IMR-90 (cell line): ENCODE results near the gene KRTAP21-1. TPM values are rescaled to one million over a fixed set of nuclear protein-coding genes. Genes with fewer than 3 reads are reported as not detected.

Experiments
- ATAC-seq: fragments of 200-7000 bp; cut with Tn5 transposase; 2 replicates; pipeline ENCODE4 v1.9.1; 2020; ENCODE audit warnings: low read depth, mild to moderate bottlenecking, moderate library complexity
- BruUV-seq: library from RNA; stranded (reverse); fragments of 400-500 nt; replicated peaks from 2 replicates; lab custom pipeline; 2021; lab: Mats Ljungman, UMichigan
- CTCF ChIA-PET: fragments of 300-600 bp; formaldehyde crosslinking; extraction: SDS; loops from one replicate; lab custom pipeline; 2021; ENCODE audit warnings: antibody characterized with exemption; lab: Yijun Ruan, JAX
- POLR2A ChIA-PET: fragments of 300-600 bp; sonication (Branson Sonifier 250); formaldehyde crosslinking; loops from one replicate; lab custom pipeline; 2022; ENCODE audit warnings: antibody characterized with exemption; ENCODE audit not compliant: unreplicated experiment; lab: Charles Lee
- DNase-seq: peaks from one replicate; pipeline ENCODE4 v3.0.0; 2013
- H2AFZ ChIP-seq: replicated peaks from 2 replicates; pipeline ENCODE3; 2013; ENCODE audit warnings: low read length, mild to moderate bottlenecking; ENCODE audit not compliant: poor library complexity
- H2AK5ac ChIP-seq: 2 replicates; pipeline ENCODE4 v1.6.1; 2013; ENCODE audit warnings: low read depth, low read length, inconsistent platforms
- H2AK9ac ChIP-seq: replicated peaks from 2 replicates; pipeline ENCODE3; 2013; ENCODE audit warnings: mild to moderate bottlenecking, low read depth, low read length, moderate library complexity; ENCODE audit not compliant: poor library complexity
- H2BK120ac ChIP-seq: 2 replicates; pipeline ENCODE4 v1.6.1; 2013; ENCODE audit warnings: low read depth, low read length, inconsistent platforms
- H2BK15ac ChIP-seq: 3 replicates; pipeline ENCODE4 v1.6.1; 2013; ENCODE audit warnings: low read depth, low read length, inconsistent platforms
- H2BK20ac ChIP-seq: 2 replicates; pipeline ENCODE4 v1.6.1; 2013; ENCODE audit warnings: low read depth, mild to moderate bottlenecking, inconsistent platforms, low read length, moderate library complexity
- H2BK5ac ChIP-seq: 2 replicates; pipeline ENCODE4 v1.6.1; 2013; ENCODE audit warnings: mild to moderate bottlenecking, low read depth, low read length, inconsistent platforms; ENCODE audit not compliant: poor library complexity, severe bottlenecking
- H3K14ac ChIP-seq: replicated peaks from 2 replicates; pipeline ENCODE4 v1.6.1; 2013; ENCODE audit warnings: low read depth, low read length, inconsistent platforms
- H3K18ac ChIP-seq: 2 replicates; pipeline ENCODE4 v1.6.1; 2013; ENCODE audit warnings: low read depth, low read length, control low read depth
- H3K23ac ChIP-seq: 2 replicates; pipeline ENCODE4 v1.6.1; 2013; ENCODE audit warnings: low read depth, low read length, inconsistent platforms
- H3K27ac ChIP-seq: 2 replicates; pipeline ENCODE4 v1.5.1; 2013; ENCODE audit warnings: mild to moderate bottlenecking, control low read depth, low read length; ENCODE audit not compliant: insufficient read depth
- H3K27me3 ChIP-seq: 2 replicates; pipeline ENCODE4 v1.6.1; 2013; ENCODE audit warnings: low read length; ENCODE audit not compliant: control insufficient read depth, insufficient read depth
- H3K36me3 ChIP-seq: 2 replicates; pipeline ENCODE4 v1.6.1; 2013; ENCODE audit warnings: low read length, mixed read lengths; ENCODE audit not compliant: control insufficient read depth, insufficient read depth
- H3K4ac ChIP-seq: 2 replicates; pipeline ENCODE4 v1.6.1; 2013; ENCODE audit warnings: low read depth, low read length, inconsistent platforms
- H3K4me1 ChIP-seq: 2 replicates; pipeline ENCODE4 v1.6.1; 2013; ENCODE audit warnings: low read length, mixed read lengths; ENCODE audit not compliant: control insufficient read depth, insufficient read depth
- H3K4me2 ChIP-seq: 2 replicates; pipeline ENCODE4 v1.6.1; 2013; ENCODE audit warnings: low read depth, mild to moderate bottlenecking, control low read depth, low read length, moderate library complexity
- H3K4me3 ChIP-seq: 2 replicates; pipeline ENCODE4 v1.5.1; 2013; ENCODE audit warnings: low read depth, mild to moderate bottlenecking, control low read depth, low read length, moderate library complexity; ENCODE audit not compliant: insufficient read depth
- H3K56ac ChIP-seq: 2 replicates; pipeline ENCODE4 v1.6.1; 2013; ENCODE audit warnings: low read length, inconsistent platforms; ENCODE audit not compliant: insufficient read depth; ENCODE audit errors: extremely low read depth
- H3K79me1 ChIP-seq, 2 experiments: 2 replicates each; pipeline ENCODE4 v1.6.1; 2013; ENCODE audit warnings: low read length in 2 of 2, inconsistent platforms in 1 of 2, low read depth in 1 of 2
- H3K9ac ChIP-seq: 2 replicates; pipeline ENCODE4 v1.6.1; 2013; ENCODE audit warnings: low read depth, low read length, control low read depth
- H3K9me1 ChIP-seq: 2 replicates; pipeline ENCODE4 v1.6.1; 2013; ENCODE audit warnings: low read length, inconsistent platforms; ENCODE audit not compliant: insufficient read depth
- H3K9me3 ChIP-seq: 2 replicates; pipeline ENCODE4 v1.6.1; 2013; ENCODE audit warnings: low read length; ENCODE audit not compliant: control insufficient read depth, insufficient read depth
- H4K20me1 ChIP-seq: 2 replicates; pipeline ENCODE4 v1.6.1; 2013; ENCODE audit warnings: low read length, inconsistent platforms; ENCODE audit not compliant: insufficient read depth
- H4K5ac ChIP-seq: 2 replicates; pipeline ENCODE4 v1.6.1; 2013; ENCODE audit warnings: mild to moderate bottlenecking, low read depth, low read length, control low read depth
- H4K8ac ChIP-seq, 2 experiments: 2 replicates each; pipeline ENCODE4 v1.6.1; 2013; ENCODE audit warnings: low read depth in 2 of 2, low read length in 2 of 2, control low read depth in 1 of 2, inconsistent platforms in 1 of 2
- H4K91ac ChIP-seq: 2 replicates; pipeline ENCODE4 v1.6.1; 2013; ENCODE audit warnings: low read depth, low read length, inconsistent platforms; ENCODE audit not compliant: insufficient read depth
- BHLHE40 ChIP-seq: fragments of 150-350 bp; IDR thresholded peaks from 2 replicates; pipeline ENCODE4 v1.6.1; 2016; ENCODE audit warnings: mild to moderate bottlenecking, low read depth, low read length
- CEBPB ChIP-seq: IDR thresholded peaks from 2 replicates; pipeline ENCODE4 v1.6.1; 2012; ENCODE audit warnings: low read depth, low read length, improper control_type of control experiment
- CHD1 ChIP-seq: IDR thresholded peaks from 2 replicates; pipeline ENCODE4 v1.6.1; 2012; ENCODE audit warnings: low read depth, low read length, improper control_type of control experiment
- CTCF ChIP-seq: conservative IDR thresholded peaks from 2 replicates; pipeline ENCODE4 v1.5.1; 2012; ENCODE audit warnings: mild to moderate bottlenecking, low read depth, low read length, improper control_type of control experiment
- ELK1 ChIP-seq: fragments of 150-350 bp; IDR thresholded peaks from 2 replicates; pipeline ENCODE4 v1.6.1; 2016; ENCODE audit warnings: low read depth, mild to moderate bottlenecking, low read length, moderate library complexity, borderline replicate concordance
- FOS ChIP-seq: fragments of 150-350 bp; IDR thresholded peaks from 2 replicates; pipeline ENCODE4 v1.6.1; 2016; ENCODE audit warnings: low read depth, low read length
- MAFK ChIP-seq: IDR thresholded peaks from 2 replicates; pipeline ENCODE4 v1.6.1; 2012; ENCODE audit warnings: low read depth, low read length, improper control_type of control experiment
- MAZ ChIP-seq: IDR thresholded peaks from 2 replicates; pipeline ENCODE4 v1.6.1; 2012; ENCODE audit warnings: low read depth, mild to moderate bottlenecking, low read length, improper control_type of control experiment, moderate library complexity, borderline replicate concordance
- MXI1 ChIP-seq: IDR thresholded peaks from 2 replicates; pipeline ENCODE4 v1.6.1; 2012; ENCODE audit warnings: low read depth, mild to moderate bottlenecking, low read length, moderate library complexity, borderline replicate concordance
- NFE2L2 ChIP-seq: fragments of 150-350 bp; IDR thresholded peaks from 2 replicates; pipeline ENCODE4 v1.6.1; 2016; ENCODE audit warnings: low read depth, mild to moderate bottlenecking, low read length
- POLR2A ChIP-seq: IDR thresholded peaks from 2 replicates; pipeline ENCODE4 v1.6.1; 2012; ENCODE audit warnings: mild to moderate bottlenecking, low read depth, low read length
- RAD21 ChIP-seq: IDR thresholded peaks from 2 replicates; pipeline ENCODE4 v1.6.1; 2012; ENCODE audit warnings: low read length, improper control_type of control experiment
- RCOR1 ChIP-seq: IDR thresholded peaks from 2 replicates; pipeline ENCODE4 v1.6.1; 2012; ENCODE audit warnings: mild to moderate bottlenecking, low read length, improper control_type of control experiment; ENCODE audit not compliant: insufficient replicate concordance
- RFX5 ChIP-seq: IDR thresholded peaks from 2 replicates; pipeline ENCODE4 v1.8.0; 2012; ENCODE audit warnings: low read depth, mild to moderate bottlenecking, low read length, moderate library complexity
- SMC3 ChIP-seq: fragments of 150-350 bp; IDR thresholded peaks from 2 replicates; pipeline ENCODE4 v1.6.1; 2016; ENCODE audit warnings: low read depth, mild to moderate bottlenecking, antibody characterized with exemption, low read length, moderate library complexity
- USF2 ChIP-seq: fragments of 150-350 bp; IDR thresholded peaks from 2 replicates; pipeline ENCODE4 v1.6.1; 2017; ENCODE audit warnings: mild to moderate bottlenecking, antibody characterized with exemption, low read length, low read depth
- WGBS, 2 experiments: methylation state at CpG; one replicate each; pipeline versions ENCODE4 v1.1.5 to v1.1.7; 2013; ENCODE audit warnings: missing lambda C conversion rate in 2 of 2; ENCODE audit not compliant: insufficient read length in 1 of 2; ENCODE audit errors: extremely low coverage in 2 of 2; 5-methylcytosine and 5-hydroxymethylcytosine counted together
- dilution Hi-C: fragments of 300-500 bp; cut with HindIII; formaldehyde crosslinking; loops from one replicate; pipeline ENCODE4 v1.14.3; 2018; ENCODE audit warnings: low sequenced_read_pairs; ENCODE audit not compliant: unreplicated experiment
- in situ Hi-C: fragments of 300-500 bp; cut with MboI; formaldehyde crosslinking; loops from 3 replicates; pipeline ENCODE4 v1.14.3; 2019; ENCODE audit warnings: low sequenced_read_pairs, inconsistent platforms, mixed read lengths
- intact Hi-C: fragments of 100-400 bp; cut with micrococcal nuclease; formaldehyde crosslinking; loops from 2 replicates; pipeline ENCODE4 v1.10.0; 2022
- polyA plus RNA-seq, 3 experiments: library from polyadenylated mRNA; depleted of rRNA; stranded (reverse); fragments of >200 nt; gene quantifications; 2 replicates each; pipeline ENCODE4 v1.2.3, GENCODE V29; 2012; ENCODE audit warnings: low replicate concordance in 1 of 3
- total RNA-seq: library from RNA; depleted of rRNA; stranded (reverse); fragments of >200 nt; gene quantifications from 2 replicates; pipeline ENCODE4 v1.2.3, GENCODE V29; 2012

Gene KRTAP21-1
- total and polyA plus RNA-seq, 2 of the 4 experiments (the other 2 are of a cell fraction) = not detected

GRCh38 chr21:30800605-30801004 is 45.4 kb upstream of the KRTAP21-1 start:
- Histone ChIP-seq H3K18ac (no peak overlapping the region), H2AFZ (no peak overlapping the region), H3K27me3 (no peaks in the 10 kb centered on the region), H3K9me1 (no peaks in the 10 kb centered on the region), H2BK120ac (no peak overlapping the region), H3K4me3 (no peak overlapping the region), H2AK9ac (no peak overlapping the region), H2BK15ac (no peak overlapping the region), H3K36me3 (no peaks in the 10 kb centered on the region), H2AK5ac (no peak overlapping the region), H3K4me1 (no peaks in the 10 kb centered on the region), H3K9ac (no peak overlapping the region), H3K56ac (no peak overlapping the region), H2BK20ac (no peak overlapping the region), H4K8ac (no peak overlapping the region), H3K27ac (no peak overlapping the region), H4K91ac (no peak overlapping the region), H3K14ac (no peak overlapping the region), H2BK5ac (no peak overlapping the region), H3K9me3 (peaks cover 2% of the 10 kb centered on the region), H4K20me1 (no peaks in the 10 kb centered on the region), H4K5ac (no peak overlapping the region), H3K79me1 (no peaks in the 10 kb centered on the region), H3K4me2 (no peak overlapping the region), H3K4ac (no peak overlapping the region), H3K23ac (no peak overlapping the region)
- WGBS, 2 experiments = no CpG with 5 or more reads among the region's 1 CpG
- in situ Hi-C loops = no loop called here
- TF ChIP-seq USF2 = no peak
- TF ChIP-seq CHD1 = no peak
- no peak for TF ChIP-seq NFE2L2
- TF ChIP-seq MAZ = no peak
- TF ChIP-seq MXI1 = no peak
- TF ChIP-seq MAFK = no peak
- TF ChIP-seq RFX5 = no peak
- no peak for TF ChIP-seq BHLHE40
- TF ChIP-seq FOS = no peak
- no peak for TF ChIP-seq POLR2A
- TF ChIP-seq RCOR1 = no peak
- TF ChIP-seq SMC3 = no peak
- TF ChIP-seq ELK1 = no peak
- no peak for TF ChIP-seq CTCF
- no peak for TF ChIP-seq CEBPB
- TF ChIP-seq RAD21 = no peak
- BruUV-seq = no TSS peak
- ATAC-seq (no peak), DNase-seq (no peak)
- POLR2A ChIA-PET = no interaction called here
- CTCF ChIA-PET = no interaction called here
- intact Hi-C loops = no loop called here
- dilution Hi-C loops = no loop called here
